Panc1 (cell line): Measurements from ENCODE around the gene VSIG10L2.

Source experiments
- CTCF ChIP-seq: fragments of 450-650 bp; IDR thresholded peaks from 2 replicates; pipeline ENCODE4 v1.5.1; 2017; ENCODE audit warnings: mild to moderate bottlenecking
- TCF7L2 ChIP-seq: IDR thresholded peaks from 2 replicates; pipeline ENCODE4 v1.6.1; 2011; ENCODE audit warnings: mild to moderate bottlenecking, low read depth, low read length, inconsistent platforms

- no peak for TF ChIP-seq CTCF
- no peak for TF ChIP-seq TCF7L2
Observed at GRCh38 chr11:125998267-125998666, 52.4 kb downstream of the VSIG10L2 start.
